Measurements from ENCODE around the gene LINS1.

The LINS1 gene

DNA sequence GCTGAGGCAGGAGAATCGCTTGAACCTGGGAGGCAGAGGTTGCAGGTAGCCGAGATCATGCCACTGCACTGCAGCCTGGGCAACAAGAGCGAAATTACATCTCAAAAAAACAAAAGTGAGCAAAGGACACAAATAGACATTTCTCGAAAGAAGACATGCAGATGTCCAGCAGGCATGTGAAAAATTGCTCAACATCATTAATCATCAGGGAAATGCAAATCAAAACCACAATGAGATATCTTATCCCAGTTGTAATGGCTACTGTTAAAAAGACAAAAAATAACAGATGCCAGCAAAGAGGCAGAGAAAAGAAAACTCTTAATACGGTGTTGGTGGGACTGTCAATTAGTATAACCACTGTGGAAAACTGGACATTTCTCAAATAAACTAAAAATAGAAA is 21.3 kb upstream of the LINS1 start:
- H3K9me3 ChIP-seq = no peaks in the 10 kb centered on the region
- no peak overlapping the region for H3K4me3 ChIP-seq
- H3K27me3 ChIP-seq (ENCODE audit: low read depth) = no peaks in the 10 kb centered on the region
- H3K4me1 ChIP-seq = no peaks in the 10 kb centered on the region
- in situ Hi-C loops (cut with MboI; ENCODE audit: low sequenced_read_pairs) = no loop called here
- peaks cover 3% of the 10 kb centered on the region; the same call in 1 of the 2 replicates for H3K36me3 ChIP-seq (replicated peaks)
- no peak for DNase-seq (ENCODE audit: low spot score in 2 of 2)

DNA sequence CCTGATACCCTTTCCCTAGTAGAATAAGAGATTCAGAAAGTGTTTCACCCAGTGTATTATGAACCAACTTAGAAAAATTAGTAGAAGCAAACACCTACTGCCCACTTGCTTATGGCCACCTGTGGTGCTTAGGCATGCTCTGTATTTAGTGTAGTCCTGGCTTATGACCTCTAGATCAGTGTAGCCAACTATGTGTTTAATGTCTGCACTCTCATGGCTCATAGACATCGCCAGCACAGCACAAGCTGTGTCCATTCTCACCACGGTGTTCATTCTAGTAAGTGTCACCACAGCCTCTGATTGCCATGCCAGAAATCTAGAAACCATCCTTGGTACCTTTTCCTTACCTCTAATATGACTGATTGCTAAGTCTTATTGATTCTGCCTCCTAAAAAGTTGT is 14.7 kb upstream of the LINS1 start:
- in situ Hi-C loops (cut with MboI; ENCODE audit: low sequenced_read_pairs) = loop anchor here (10.0 kb wide), 1 partner anchor 648 kb away; no protein-coding TSS in a partner anchor
- no peaks in the 10 kb centered on the region for H3K9me3 ChIP-seq
- no peak for DNase-seq (ENCODE audit: low spot score in 2 of 2)
- peaks cover 16% of the 10 kb centered on the region for H3K36me3 ChIP-seq (replicated peaks)
- H3K27me3 ChIP-seq (ENCODE audit: low read depth) = no peaks in the 10 kb centered on the region
- H3K4me3 ChIP-seq = no peak overlapping the region
- no peaks in the 10 kb centered on the region for H3K4me1 ChIP-seq

DNA sequence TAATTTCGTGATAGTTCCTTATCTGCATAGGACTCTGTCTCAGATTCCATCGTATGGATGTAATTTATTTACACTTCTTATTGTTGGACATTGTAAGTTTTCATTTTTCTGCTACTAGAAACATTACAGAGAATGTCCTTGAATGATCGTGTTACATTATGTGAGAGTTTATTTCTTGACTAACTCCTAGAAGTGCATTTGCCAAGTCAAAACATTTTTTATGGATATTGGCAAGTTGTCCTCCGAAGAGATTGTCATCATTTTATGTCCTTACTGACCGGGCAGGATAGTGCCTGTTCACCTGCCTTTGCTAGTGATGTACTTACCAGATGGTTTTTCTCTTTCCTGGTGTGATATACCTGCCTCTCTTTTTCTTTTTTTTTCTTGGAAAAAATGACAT is 13.8 kb upstream of the LINS1 start:
- H3K4me3 ChIP-seq = no peak overlapping the region
- in situ Hi-C loops (cut with MboI; ENCODE audit: low sequenced_read_pairs) = loop anchor here (10.0 kb wide), 1 partner anchor 649 kb away; no protein-coding TSS in a partner anchor
- H3K36me3 ChIP-seq (replicated peaks) = peaks cover 16% of the 10 kb centered on the region
- no peaks in the 10 kb centered on the region for H3K27me3 ChIP-seq (ENCODE audit: low read depth)
- H3K4me1 ChIP-seq = no peaks in the 10 kb centered on the region
- no peak for DNase-seq (ENCODE audit: low spot score in 2 of 2)
- no peaks in the 10 kb centered on the region for H3K9me3 ChIP-seq

DNA sequence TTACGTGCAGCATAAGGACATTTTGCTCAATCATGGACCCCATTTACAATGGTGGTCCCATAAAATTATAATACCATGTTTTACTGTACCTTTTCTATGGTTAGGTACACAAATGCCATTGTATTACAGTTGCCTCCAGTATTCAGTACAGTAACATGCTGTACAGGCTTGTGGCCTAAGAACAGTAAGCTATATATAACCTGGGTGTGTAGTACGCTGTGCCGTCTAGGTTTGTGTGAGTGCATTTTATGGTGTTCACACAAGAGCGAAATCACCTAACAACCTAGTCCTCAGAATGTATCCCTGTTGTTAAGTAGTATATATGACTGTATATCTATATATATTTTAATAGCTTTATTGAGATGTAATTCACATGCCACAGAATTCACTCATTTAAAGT is 12.9 kb upstream of the LINS1 start:
- H3K4me3 ChIP-seq = no peak overlapping the region
- H3K36me3 ChIP-seq (replicated peaks) = peaks cover 18% of the 10 kb centered on the region
- H3K9me3 ChIP-seq = no peaks in the 10 kb centered on the region
- H3K27me3 ChIP-seq (ENCODE audit: low read depth) = no peaks in the 10 kb centered on the region
- DNase-seq (ENCODE audit: low spot score in 2 of 2) = no peak
- no peaks in the 10 kb centered on the region for H3K4me1 ChIP-seq
- in situ Hi-C loops (cut with MboI; ENCODE audit: low sequenced_read_pairs) = loop anchor here (10.0 kb wide), 1 partner anchor 650 kb away; no protein-coding TSS in a partner anchor

DNA sequence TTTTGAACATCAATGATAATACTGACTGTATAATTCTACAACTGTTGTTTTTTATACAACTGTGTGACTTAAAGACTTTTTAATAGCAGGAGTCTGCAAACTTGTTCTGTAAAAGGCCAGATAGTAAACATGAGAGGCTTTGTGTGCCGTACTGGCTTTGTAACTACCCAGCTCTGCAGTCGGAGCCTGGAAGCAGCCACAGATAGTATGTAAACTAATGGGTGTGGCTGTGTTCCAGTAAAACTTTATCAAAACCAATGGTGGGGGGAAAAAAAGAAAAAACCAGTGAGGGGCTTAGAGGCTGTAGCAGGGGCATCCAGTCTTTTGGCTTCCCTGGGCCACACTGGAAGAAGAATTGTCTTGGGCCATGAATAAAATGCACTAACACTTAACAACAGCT is 12.4 kb upstream of the LINS1 start:
- Histone ChIP-seq H3K36me3 (replicated peaks) (peaks cover 18% of the 10 kb centered on the region), H3K27me3 (ENCODE audit: low read depth) (no peaks in the 10 kb centered on the region), H3K4me1 (no peaks in the 10 kb centered on the region), H3K4me3 (no peak overlapping the region), H3K9me3 (no peaks in the 10 kb centered on the region)
- no peak for DNase-seq (ENCODE audit: low spot score in 2 of 2)
- in situ Hi-C loops (cut with MboI; ENCODE audit: low sequenced_read_pairs) = loop anchor here (10.0 kb wide), 1 partner anchor 650 kb away; no protein-coding TSS in a partner anchor

DNA sequence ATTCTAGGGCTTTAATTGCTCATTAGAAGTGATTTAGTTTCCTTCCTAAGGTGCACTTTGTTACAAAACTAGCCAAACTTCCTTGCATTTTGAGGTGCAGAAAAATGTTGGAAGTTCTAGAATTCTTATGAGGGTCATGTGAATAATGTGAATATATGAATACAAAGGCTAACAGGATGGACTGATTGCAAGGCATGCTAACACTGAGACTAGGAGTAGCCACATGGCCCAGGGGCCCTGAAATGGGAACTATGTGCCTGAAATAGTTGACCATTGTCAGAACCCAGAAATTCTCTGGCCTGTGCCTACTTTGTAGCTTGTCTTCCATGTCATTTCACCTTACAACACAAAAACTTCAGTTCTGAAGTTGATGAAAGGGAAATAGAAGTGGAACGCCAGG is 11.2 kb upstream of the LINS1 start:
- Histone ChIP-seq H3K9me3 (no peaks in the 10 kb centered on the region), H3K27me3 (ENCODE audit: low read depth) (no peaks in the 10 kb centered on the region), H3K36me3 (replicated peaks) (peaks cover 27% of the 10 kb centered on the region), H3K4me3 (no peak overlapping the region), H3K4me1 (no peaks in the 10 kb centered on the region)
- no peak for DNase-seq (ENCODE audit: low spot score in 2 of 2)
- in situ Hi-C loops (cut with MboI; ENCODE audit: low sequenced_read_pairs) = loop anchor here (10.0 kb wide), 1 partner anchor 652 kb away; no protein-coding TSS in a partner anchor

DNA sequence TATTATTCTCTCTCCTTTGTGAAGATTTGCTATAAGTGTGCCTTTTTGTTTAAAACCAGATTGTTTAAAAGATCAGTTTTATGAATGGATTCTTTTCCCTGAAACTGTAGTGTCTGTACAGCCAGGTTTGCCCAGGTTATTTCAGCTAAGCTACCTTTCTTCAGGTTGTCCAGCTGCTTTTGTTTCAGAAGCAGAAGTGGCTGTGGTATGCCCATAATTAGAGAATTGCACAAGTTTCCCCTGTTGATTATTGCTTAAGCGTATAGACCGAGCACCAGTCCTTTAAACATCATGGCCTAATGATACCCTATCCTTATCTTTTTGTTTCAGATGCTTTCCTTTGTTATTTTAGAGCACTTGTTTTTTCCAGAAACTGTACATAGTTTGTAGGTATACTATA is 10.6 kb upstream of the LINS1 start:
- Histone ChIP-seq H3K36me3 (replicated peaks) (peaks cover 30% of the 10 kb centered on the region), H3K27me3 (ENCODE audit: low read depth) (no peaks in the 10 kb centered on the region), H3K4me3 (no peak overlapping the region), H3K4me1 (no peaks in the 10 kb centered on the region), H3K9me3 (no peaks in the 10 kb centered on the region)
- in situ Hi-C loops (cut with MboI; ENCODE audit: low sequenced_read_pairs) = loop anchor here (10.0 kb wide), 1 partner anchor 652 kb away; no protein-coding TSS in a partner anchor
- no peak for DNase-seq (ENCODE audit: low spot score in 2 of 2)

DNA sequence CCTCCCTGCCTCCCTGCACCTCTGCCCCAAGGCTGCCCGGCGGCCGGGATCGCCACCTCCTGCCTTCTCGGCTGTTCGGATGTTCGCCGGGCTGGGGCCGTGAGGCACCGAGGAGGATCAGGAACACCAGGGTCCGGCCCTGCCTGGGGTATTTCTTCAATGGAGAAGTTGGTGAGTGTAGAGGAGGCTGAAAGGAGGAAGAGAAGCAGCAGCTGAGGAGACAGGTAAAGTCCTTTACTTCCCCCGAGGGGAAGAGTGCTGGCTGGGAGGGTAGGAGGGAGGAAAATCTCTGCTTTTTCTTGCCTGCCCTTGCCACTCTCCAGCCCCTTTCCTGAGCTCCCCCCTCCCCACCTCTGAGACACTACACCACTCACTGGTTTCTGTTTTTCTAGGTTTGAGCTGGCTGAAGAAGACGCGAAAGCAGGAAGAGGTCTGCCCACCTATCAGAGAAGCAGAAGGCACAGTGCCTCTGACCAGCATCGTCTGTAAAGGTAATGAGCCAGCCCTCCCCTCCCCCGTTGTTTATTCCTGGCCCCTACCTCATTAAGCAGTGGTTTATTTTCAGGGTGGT is 924 bp upstream of the LINS1 start:
- Histone ChIP-seq H3K4me3 (peak overlapping the region; percentile 94), H3K4me1 (peaks cover 4% of the 10 kb centered on the region), H3K9me3 (no peaks in the 10 kb centered on the region), H3K27me3 (ENCODE audit: low read depth) (no peaks in the 10 kb centered on the region), H3K36me3 (replicated peaks) (peaks cover 7% of the 10 kb centered on the region)
- peak; percentile 2 to 15 for DNase-seq (ENCODE audit: low spot score in 2 of 2)
- in situ Hi-C loops (cut with MboI; ENCODE audit: low sequenced_read_pairs) = loop anchor here (10.0 kb wide), 1 partner anchor 258 kb away; the partner anchor contains the start of gene ADAMTS17

DNA sequence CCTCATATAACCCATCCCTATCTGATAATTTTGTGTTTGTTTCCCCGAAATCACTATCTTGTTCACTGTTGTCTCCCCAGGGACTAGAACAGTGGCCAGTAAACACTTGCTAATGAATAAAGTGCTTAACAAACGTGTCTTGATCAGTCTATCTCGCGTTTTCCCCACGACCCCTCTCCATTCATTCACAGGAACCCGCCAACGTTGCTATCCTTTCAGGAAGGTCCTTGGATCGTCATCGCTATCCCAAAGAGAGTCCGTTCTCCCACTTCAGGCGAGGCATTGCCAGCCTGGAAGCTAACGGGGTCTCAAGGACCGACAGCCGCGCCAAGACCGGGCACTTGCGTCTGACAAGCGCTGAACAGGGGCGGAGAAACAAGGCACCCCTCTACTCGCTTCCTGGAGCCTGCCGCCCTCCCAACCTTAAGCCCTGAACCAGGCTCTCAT is 344 bp downstream of the LINS1 start:
- in situ Hi-C loops (cut with MboI; ENCODE audit: low sequenced_read_pairs) = loop anchor here (10.0 kb wide), 1 partner anchor 257 kb away; the partner anchor contains the start of gene ADAMTS17
- DNase-seq (ENCODE audit: low spot score in 2 of 2) = no peak
- Histone ChIP-seq H3K36me3 (replicated peaks) (peaks cover 7% of the 10 kb centered on the region), H3K9me3 (no peaks in the 10 kb centered on the region), H3K27me3 (ENCODE audit: low read depth) (no peaks in the 10 kb centered on the region), H3K4me1 (peaks cover 4% of the 10 kb centered on the region), H3K4me3 (peak overlapping the region; percentile 94)

DNA sequence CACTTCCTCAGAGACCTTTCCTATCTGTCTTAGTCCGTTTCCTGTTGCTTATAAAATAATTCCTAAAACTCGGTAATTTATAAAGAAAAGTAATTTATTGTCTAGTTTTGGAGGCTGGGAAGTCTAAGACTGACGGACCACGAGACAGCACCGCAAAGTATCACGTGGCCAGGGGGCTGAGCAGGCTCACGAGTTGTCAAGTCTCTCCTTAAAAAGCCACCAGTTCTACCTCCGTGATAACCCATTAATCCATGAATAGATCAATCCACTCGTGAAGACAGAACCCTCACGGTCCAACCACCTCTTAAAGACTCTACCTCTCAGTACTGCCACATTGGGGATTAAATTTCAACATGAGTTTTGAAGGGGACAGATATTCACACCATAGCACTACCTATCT is 821 bp downstream of the LINS1 start:
- DNase-seq (ENCODE audit: low spot score in 2 of 2) = peak; percentile 13 to 33
- Histone ChIP-seq H3K4me1 (peaks cover 4% of the 10 kb centered on the region), H3K9me3 (no peaks in the 10 kb centered on the region), H3K36me3 (replicated peaks) (peaks cover 7% of the 10 kb centered on the region), H3K27me3 (ENCODE audit: low read depth) (no peaks in the 10 kb centered on the region), H3K4me3 (peak overlapping the region; percentile 94)
- in situ Hi-C loops (cut with MboI; ENCODE audit: low sequenced_read_pairs) = loop anchor here (10.0 kb wide), 1 partner anchor 256 kb away; the partner anchor contains the start of gene ADAMTS17

DNA sequence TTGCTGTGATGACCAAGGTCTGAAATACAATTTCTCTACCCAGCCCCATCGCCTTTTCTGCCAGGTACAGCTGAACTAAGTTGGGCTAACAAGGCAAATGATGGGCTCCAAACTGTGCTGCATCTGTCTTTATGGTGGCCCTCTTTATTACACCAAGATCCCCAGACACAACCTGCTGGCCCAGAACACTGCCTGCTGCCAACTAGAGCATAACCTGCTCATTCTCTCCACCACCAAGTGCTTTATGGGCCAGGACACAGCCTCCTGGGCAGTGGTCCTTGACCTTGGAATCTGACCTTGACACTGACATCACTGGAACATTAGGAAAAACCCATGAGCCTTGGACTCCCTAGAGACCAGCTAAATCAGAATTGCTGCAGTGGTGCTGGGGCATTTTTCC is 3.3 kb downstream of the LINS1 start:
- H3K4me1 ChIP-seq = peaks cover 3% of the 10 kb centered on the region
- H3K27me3 ChIP-seq (ENCODE audit: low read depth) = no peaks in the 10 kb centered on the region
- in situ Hi-C loops (cut with MboI; ENCODE audit: low sequenced_read_pairs) = no loop called here

DNA sequence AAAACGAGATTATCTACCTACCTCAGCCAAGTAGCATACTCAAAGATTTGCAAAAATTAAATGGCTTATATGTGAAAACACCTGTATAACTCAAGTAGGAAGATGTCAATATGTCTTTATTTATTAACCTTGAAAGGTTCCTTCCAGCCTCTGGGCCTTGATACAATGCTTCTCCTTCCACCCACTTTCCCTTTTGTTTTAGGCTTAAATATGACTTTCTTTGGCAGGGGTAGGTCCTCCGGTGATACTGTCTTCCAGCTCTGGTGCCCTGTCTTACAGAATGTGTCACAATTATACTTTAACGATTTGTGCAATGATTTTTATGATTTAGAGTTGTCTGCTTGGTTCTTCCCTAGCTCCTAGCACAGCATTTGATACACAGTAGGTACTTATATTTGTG is 4.1 kb downstream of the LINS1 start:
- H3K27me3 ChIP-seq (ENCODE audit: low read depth) = no peaks in the 10 kb centered on the region
- no peaks in the 10 kb centered on the region; the same call in none of the 2 replicates for H3K36me3 ChIP-seq (replicated peaks)
- no peaks in the 10 kb centered on the region; the same call in 1 of the 2 replicates for H3K4me1 ChIP-seq
- no peaks in the 10 kb centered on the region for H3K9me3 ChIP-seq
- no peak for DNase-seq (ENCODE audit: low spot score in 2 of 2)
- in situ Hi-C loops (cut with MboI; ENCODE audit: low sequenced_read_pairs) = no loop called here
- H3K4me3 ChIP-seq = no peak overlapping the region

More for the DNA sequence above, 3.3 kb downstream of the LINS1 start:
- DNase-seq (ENCODE audit: low spot score in 2 of 2) = no peak
- H3K4me3 ChIP-seq = no peak overlapping the region
- H3K9me3 ChIP-seq = no peaks in the 10 kb centered on the region
- H3K36me3 ChIP-seq (replicated peaks) = no peaks in the 10 kb centered on the region; the same call in none of the 2 replicates

DNA sequence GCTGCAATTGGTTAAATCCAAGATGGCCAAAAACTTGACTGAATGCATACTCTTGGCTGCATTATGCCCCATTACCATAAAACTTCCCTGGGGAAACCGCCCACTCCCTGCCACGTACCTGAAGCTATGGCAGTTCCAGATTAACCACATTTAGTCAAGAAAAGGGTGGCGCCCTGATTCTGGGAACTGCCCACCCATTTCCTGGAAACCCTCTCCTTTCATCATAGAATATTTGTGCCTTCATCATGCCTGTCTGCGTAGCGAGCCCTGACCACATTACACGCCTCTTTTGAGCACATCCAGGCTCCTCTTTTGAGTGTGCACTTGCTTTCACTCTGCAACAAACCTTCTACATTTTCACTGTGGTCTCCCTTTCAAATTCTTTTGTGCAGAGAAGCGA is 5.2 kb downstream of the LINS1 start:
- Histone ChIP-seq H3K4me3 (no peak overlapping the region), H3K27me3 (ENCODE audit: low read depth) (no peaks in the 10 kb centered on the region), H3K4me1 (no peaks in the 10 kb centered on the region; the same call in 1 of the 2 replicates), H3K36me3 (replicated peaks) (no peaks in the 10 kb centered on the region; the same call in 1 of the 2 replicates), H3K9me3 (no peaks in the 10 kb centered on the region; the same call in 1 of the 2 replicates)
- in situ Hi-C loops (cut with MboI; ENCODE audit: low sequenced_read_pairs) = no loop called here
- no peak for DNase-seq (ENCODE audit: low spot score in 2 of 2)

DNA sequence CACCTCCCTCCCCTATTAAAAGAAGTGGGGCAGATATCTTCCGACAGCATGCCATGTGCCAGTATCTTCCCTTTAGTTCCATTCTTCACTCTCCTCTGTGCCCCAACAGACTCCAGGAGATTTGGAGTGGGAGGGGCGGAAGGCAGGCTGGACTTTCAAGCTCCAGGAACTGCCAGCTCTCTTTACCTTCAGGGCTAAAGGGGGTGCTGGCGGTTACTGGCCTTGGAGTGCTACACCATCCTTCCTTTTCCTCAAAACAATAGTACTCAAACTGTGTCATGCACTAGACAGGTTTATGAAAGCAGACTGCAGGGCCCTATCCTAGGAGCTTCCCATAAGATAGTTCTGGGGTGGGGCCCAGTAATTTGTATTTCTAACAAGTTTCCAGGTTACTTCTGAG is 6.0 kb downstream of the LINS1 start:
- in situ Hi-C loops (cut with MboI; ENCODE audit: low sequenced_read_pairs) = no loop called here
- Histone ChIP-seq H3K4me3 (no peak overlapping the region), H3K4me1 (no peaks in the 10 kb centered on the region; the same call in 1 of the 2 replicates), H3K9me3 (peaks cover 2% of the 10 kb centered on the region; the same call in 1 of the 2 replicates), H3K27me3 (ENCODE audit: low read depth) (no peaks in the 10 kb centered on the region), H3K36me3 (replicated peaks) (no peaks in the 10 kb centered on the region)
- DNase-seq (ENCODE audit: low spot score in 2 of 2) = no peak
